Activated T-cell treated with anti-CD3 and anti-CD28 coated beads, Interleukin-2, amount 50 U/mL, for 24 hours (primary cell): ENCODE results near the gene SLC35F3.
"Not testable (repeated sequence)": the region's sequence is repeated elsewhere in the genome, so short reads cannot be mapped to it uniquely, and the experiment has no call there.

Source experiments
- DNase-seq: peaks from one replicate; pipeline ENCODE4 v3.0.0-alpha.2; 2020
- H3K27ac Mint-ChIP-seq: 2 replicates; pipeline ENCODE4 v1.8.0; 2020; ENCODE audit warnings: mild to moderate bottlenecking, mixed read lengths
- H3K27me3 Mint-ChIP-seq: 2 replicates; pipeline ENCODE4 v1.8.0; 2020; ENCODE audit warnings: mixed read lengths
- H3K36me3 Mint-ChIP-seq: 2 replicates; pipeline ENCODE4 v1.8.0; 2020; ENCODE audit warnings: low read depth, mixed read lengths
- H3K4me1 Mint-ChIP-seq: 2 replicates; pipeline ENCODE4 v1.8.0; 2020; ENCODE audit warnings: low read depth, mixed read lengths
- H3K4me3 Mint-ChIP-seq: 2 replicates; pipeline ENCODE4 v1.8.0; 2020; ENCODE audit warnings: mild to moderate bottlenecking, moderate library complexity, mixed read lengths
- H3K9me3 Mint-ChIP-seq: 2 replicates; pipeline ENCODE4 v1.8.0; 2020; ENCODE audit warnings: mixed read lengths

The SLC35F3 gene

GRCh38 chr1:234103198-234103597 is 198.7 kb downstream of the SLC35F3 start:
- no peak overlapping the region for H3K27ac Mint-ChIP-seq
- H3K9me3 Mint-ChIP-seq = no peaks in the 10 kb centered on the region

GRCh38 chr1:234106032-234106431 is 201.6 kb downstream of the SLC35F3 start:
- H3K36me3 Mint-ChIP-seq = no peaks in the 10 kb centered on the region
- no peak overlapping the region for H3K27ac Mint-ChIP-seq
- H3K4me1 Mint-ChIP-seq = no peaks in the 10 kb centered on the region
- no peaks in the 10 kb centered on the region for H3K9me3 Mint-ChIP-seq
- no peak for DNase-seq
- H3K4me3 Mint-ChIP-seq = no peak overlapping the region
- H3K27me3 Mint-ChIP-seq = peaks cover 20% of the 10 kb centered on the region

More at GRCh38 chr1:234103198-234103597, 198.7 kb downstream of the SLC35F3 start:
- DNase-seq = no peak
- Mint-ChIP-seq H3K27me3 (peaks cover 25% of the 10 kb centered on the region), H3K4me3 (no peak overlapping the region), H3K4me1 (no peaks in the 10 kb centered on the region), H3K36me3 (no peaks in the 10 kb centered on the region)

- Mint-ChIP-seq H3K9me3 (no peaks in the 10 kb centered on the region), H3K4me3 (no peak overlapping the region), H3K27ac (no peak overlapping the region), H3K36me3 (no peaks in the 10 kb centered on the region), H3K27me3 (peaks cover 8% of the 10 kb centered on the region), H3K4me1 (no peaks in the 10 kb centered on the region)
- no peak for DNase-seq
Measured at GRCh38 chr1:234107416-234108021, 203.0 kb downstream of the SLC35F3 start.

DNA sequence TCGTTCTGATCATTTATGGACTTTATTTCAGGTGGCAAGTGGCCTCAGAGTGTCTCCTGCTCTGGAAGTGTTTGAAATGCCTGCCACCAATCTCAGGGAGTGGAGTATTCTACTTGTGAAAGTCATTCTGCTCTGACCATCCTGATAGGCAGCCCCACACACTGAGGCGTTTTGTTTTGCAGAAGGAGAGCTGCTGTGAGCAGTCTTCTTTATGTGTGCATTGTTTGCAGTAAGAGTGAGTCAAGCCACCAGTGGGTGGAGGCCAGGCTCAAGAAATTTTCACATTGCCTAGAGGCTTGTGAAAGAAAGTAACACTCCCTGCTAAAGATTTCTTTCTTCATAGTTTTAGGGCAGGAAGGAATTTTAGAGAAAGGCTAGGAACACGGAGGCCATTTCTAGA is 204.4 kb downstream of the SLC35F3 start:
- H3K4me3 Mint-ChIP-seq = no peak overlapping the region
- no peaks in the 10 kb centered on the region for H3K36me3 Mint-ChIP-seq
- H3K4me1 Mint-ChIP-seq = no peaks in the 10 kb centered on the region
- no peak for DNase-seq
- no peaks in the 10 kb centered on the region for H3K9me3 Mint-ChIP-seq
- peaks cover 9% of the 10 kb centered on the region for H3K27me3 Mint-ChIP-seq
- no peak overlapping the region for H3K27ac Mint-ChIP-seq

DNA sequence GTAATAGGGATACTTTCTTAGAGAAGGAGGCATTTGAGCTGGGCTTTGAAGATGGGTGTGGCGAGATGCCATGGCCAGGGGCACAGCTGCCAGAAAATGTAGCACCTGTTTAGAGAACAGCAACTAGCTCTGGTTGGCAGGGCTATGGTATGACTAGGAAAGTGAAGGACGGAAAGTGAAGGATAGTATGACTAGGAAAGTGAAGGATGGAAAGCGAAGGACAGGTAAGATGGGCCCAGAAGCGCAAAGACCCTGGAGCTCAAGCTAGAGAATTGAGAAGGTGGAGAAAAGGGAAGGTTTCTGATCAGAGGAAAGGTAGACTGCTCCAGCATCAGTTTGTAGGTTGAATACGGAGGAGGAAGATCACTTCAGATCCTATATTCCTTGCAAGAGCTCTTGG is 205.4 kb downstream of the SLC35F3 start:
- Mint-ChIP-seq H3K27ac (no peak overlapping the region), H3K4me3 (no peak overlapping the region), H3K9me3 (no peaks in the 10 kb centered on the region), H3K36me3 (no peaks in the 10 kb centered on the region), H3K4me1 (peaks cover 1% of the 10 kb centered on the region), H3K27me3 (peaks cover 18% of the 10 kb centered on the region)
- no peak for DNase-seq

DNA sequence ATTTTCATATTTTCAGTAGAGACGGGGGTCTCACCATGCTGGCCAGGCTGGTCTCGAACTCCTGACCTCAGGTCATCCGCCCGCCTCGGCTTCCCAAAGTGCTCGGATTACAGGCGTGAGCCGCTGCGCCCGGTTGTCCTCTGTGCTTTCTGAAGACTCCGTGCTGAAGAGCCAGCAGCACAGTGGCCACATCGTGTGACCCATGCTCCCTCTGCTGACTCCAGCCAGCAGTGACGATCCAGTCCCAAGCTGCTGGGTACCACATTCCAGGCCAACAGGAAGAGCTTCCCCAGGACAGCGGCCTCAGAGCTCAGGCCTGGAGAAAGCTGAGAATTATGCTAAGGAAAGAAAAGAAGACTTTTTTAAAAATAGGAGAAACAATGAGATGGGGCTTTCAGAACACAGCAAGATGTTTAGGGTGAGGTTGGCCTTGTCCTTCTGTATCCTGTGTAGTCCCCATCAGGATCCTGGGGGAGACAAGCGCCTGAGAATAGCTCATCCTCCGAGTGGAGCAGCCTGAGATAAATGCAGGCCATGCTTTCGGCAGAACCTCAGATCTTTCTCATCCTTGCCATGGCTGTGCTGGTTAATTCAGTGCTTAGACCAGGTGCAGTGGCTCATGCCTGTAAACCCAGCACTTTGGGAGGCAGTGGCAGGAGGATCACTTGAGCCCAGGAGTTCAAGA is 207.1 kb downstream of the SLC35F3 start:
- Mint-ChIP-seq H3K36me3 (no peaks in the 10 kb centered on the region), H3K4me1 (peaks cover 5% of the 10 kb centered on the region), H3K9me3 (no peaks in the 10 kb centered on the region), H3K4me3 (no peak overlapping the region), H3K27ac (no peak overlapping the region), H3K27me3 (peaks cover 32% of the 10 kb centered on the region)
- DNase-seq = no peak

DNA sequence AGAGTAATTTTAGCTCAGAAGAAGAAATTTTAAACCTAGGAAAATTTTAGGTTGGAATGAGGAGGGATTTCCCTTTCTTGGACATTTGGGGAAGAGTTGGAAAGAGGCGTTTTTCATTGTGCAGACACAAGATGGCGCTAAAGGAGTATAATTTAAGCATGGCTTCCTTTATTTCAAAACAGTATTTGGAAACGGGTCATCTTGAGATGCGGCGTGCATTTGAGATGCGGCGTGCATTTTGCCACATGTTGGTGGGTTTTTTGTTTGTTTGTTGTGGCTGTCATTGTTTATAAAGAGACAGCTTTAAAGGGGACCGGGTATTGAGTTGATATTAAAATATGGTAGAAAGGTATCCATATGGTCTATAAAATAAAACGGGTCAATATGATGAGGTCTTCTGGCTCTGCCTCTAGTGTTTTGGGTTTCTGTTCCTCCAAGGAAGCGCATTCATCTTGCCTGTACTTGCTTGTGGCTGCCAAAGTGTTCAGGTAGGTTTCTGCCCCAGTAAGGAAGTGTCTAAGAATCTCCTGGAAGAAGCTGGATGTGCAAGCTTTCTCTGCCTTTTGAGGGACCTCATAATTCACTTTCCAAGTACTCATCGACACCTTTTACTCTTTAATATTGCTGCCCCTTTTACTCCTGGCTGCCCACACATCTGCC is 210.3 kb downstream of the SLC35F3 start:
- peaks cover 37% of the 10 kb centered on the region for H3K27me3 Mint-ChIP-seq
- H3K9me3 Mint-ChIP-seq = no peaks in the 10 kb centered on the region
- DNase-seq = no peak
- H3K36me3 Mint-ChIP-seq = no peaks in the 10 kb centered on the region
- no peak overlapping the region for H3K27ac Mint-ChIP-seq
- peak overlapping the region; percentile 41 for H3K4me3 Mint-ChIP-seq
- H3K4me1 Mint-ChIP-seq = peaks cover 5% of the 10 kb centered on the region

DNA sequence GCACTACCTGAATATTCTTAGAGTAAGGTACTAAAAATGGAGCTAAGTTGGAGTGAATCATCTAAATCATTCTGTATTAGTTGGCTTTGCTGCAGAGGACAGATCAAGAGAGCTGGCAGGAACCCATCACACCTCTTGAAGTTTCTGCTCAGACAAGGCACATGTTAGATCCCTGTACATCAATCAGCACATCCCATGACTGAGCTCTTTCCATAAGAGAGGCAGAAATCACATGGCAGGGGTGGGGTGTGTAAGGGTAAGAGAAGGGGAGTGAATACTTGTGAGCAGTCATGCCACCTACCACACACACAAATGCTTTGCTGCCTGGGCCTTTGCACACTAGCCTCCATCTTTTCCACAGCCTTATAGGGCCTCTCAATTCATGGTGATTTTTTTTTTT is 214.4 kb downstream of the SLC35F3 start:
- H3K4me1 Mint-ChIP-seq = peaks cover 5% of the 10 kb centered on the region
- H3K27ac Mint-ChIP-seq = no peak overlapping the region
- no peak overlapping the region for H3K4me3 Mint-ChIP-seq
- H3K36me3 Mint-ChIP-seq = no peaks in the 10 kb centered on the region
- peaks cover 31% of the 10 kb centered on the region for H3K27me3 Mint-ChIP-seq
- H3K9me3 Mint-ChIP-seq = no peaks in the 10 kb centered on the region
- no peak for DNase-seq

- Mint-ChIP-seq H3K4me1 (peaks cover 5% of the 10 kb centered on the region), H3K36me3 (no peaks in the 10 kb centered on the region), H3K27ac (no peak overlapping the region), H3K9me3 (no peaks in the 10 kb centered on the region), H3K27me3 (peaks cover 30% of the 10 kb centered on the region), H3K4me3 (no peak overlapping the region)
- no peak for DNase-seq
Measured at GRCh38 chr1:234119431-234119830, 215.0 kb downstream of the SLC35F3 start.

DNA sequence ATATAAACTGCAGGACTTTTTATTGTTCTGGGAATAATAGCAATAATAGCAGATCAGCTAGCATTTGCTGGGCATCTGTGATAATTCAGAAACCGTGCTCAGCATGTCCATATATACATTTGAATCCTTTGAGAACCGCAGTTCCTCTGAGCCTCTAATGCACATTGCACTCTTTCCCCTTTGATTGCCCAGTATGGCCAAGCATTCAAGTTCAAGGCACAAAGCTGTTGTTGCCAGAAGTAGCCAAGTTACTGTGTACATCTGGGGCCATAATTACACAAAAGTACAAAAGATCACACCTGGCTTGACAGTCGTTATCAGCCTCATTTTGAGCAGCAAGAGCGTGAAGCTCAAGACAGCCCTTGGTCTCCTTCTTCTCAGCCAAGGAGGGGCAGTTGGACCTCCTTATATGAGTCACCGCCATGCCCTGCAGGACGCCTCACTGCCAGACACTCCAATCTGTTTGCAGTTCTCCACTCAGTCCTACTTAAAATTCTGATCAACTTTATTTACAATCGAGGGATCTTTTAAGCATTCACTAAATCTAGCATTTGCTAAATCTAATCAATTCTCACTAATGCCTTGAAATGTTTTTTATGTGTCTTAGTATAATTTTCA is 216.0 kb downstream of the SLC35F3 start:
- Mint-ChIP-seq H3K9me3 (no peaks in the 10 kb centered on the region), H3K27ac (no peak overlapping the region), H3K4me1 (no peaks in the 10 kb centered on the region), H3K27me3 (peaks cover 28% of the 10 kb centered on the region), H3K36me3 (no peaks in the 10 kb centered on the region), H3K4me3 (no peak overlapping the region)
- DNase-seq = no peak

GRCh38 chr1:234121659-234122058 is 217.2 kb downstream of the SLC35F3 start:
- not testable (repeated sequence) for H3K36me3 Mint-ChIP-seq

DNA sequence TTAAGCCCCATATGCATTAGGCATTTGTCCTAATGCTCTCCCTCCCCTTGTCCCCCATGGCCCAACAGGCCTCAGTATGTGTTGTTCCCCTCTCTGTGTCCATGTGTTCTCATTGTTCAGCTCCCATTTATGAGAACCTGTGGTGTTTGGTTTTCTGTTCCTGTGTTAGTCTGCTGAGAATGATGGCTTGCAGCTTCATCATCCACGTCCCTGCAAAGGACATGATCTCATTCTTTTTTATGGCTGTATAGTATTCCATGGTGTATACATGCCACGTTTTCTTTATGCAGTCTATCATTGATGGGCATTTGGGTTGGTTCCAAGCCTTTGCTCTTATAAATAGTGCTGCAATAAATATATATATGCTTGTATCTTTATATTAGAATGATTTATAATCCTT is 218.1 kb downstream of the SLC35F3 start:
- not testable (repeated sequence) for H3K36me3 Mint-ChIP-seq, H3K4me3 Mint-ChIP-seq, DNase-seq, H3K27ac Mint-ChIP-seq, H3K4me1 Mint-ChIP-seq, H3K9me3 Mint-ChIP-seq
- peaks cover 36% of the 10 kb centered on the region for H3K27me3 Mint-ChIP-seq

More at GRCh38 chr1:234121659-234122058, 217.2 kb downstream of the SLC35F3 start:
- not testable (repeated sequence) for H3K9me3 Mint-ChIP-seq, H3K4me3 Mint-ChIP-seq, H3K27ac Mint-ChIP-seq, DNase-seq, H3K4me1 Mint-ChIP-seq
- H3K27me3 Mint-ChIP-seq = peaks cover 32% of the 10 kb centered on the region

GRCh38 chr1:234123867-234124266 is 219.4 kb downstream of the SLC35F3 start:
- Mint-ChIP-seq H3K4me1 (no peaks in the 10 kb centered on the region), H3K27ac (no peak overlapping the region), H3K36me3 (no peaks in the 10 kb centered on the region), H3K4me3 (no peak overlapping the region), H3K27me3 (peaks cover 34% of the 10 kb centered on the region), H3K9me3 (no peaks in the 10 kb centered on the region)
- no peak for DNase-seq

DNA sequence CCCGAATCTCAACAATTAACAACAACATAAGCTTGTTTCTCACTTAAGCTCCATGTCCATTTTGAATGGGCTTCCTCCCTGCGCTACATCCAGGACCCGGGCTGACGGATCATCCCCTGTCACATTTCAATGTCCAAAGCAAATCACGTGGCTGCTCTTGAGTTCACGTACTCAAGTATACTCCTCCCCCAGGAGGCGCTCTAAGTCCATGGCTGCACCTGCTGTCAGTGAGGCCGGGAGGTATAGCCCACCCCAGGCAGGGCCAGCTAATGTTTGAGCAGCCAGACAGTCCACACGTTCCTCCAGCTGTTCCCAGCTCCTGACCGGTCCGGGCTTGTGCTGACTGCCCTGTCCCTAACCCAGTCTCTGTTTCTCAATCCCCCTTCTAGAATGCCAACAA is 220.8 kb downstream of the SLC35F3 start:
- H3K4me1 Mint-ChIP-seq = no peaks in the 10 kb centered on the region
- no peaks in the 10 kb centered on the region for H3K36me3 Mint-ChIP-seq

DNA sequence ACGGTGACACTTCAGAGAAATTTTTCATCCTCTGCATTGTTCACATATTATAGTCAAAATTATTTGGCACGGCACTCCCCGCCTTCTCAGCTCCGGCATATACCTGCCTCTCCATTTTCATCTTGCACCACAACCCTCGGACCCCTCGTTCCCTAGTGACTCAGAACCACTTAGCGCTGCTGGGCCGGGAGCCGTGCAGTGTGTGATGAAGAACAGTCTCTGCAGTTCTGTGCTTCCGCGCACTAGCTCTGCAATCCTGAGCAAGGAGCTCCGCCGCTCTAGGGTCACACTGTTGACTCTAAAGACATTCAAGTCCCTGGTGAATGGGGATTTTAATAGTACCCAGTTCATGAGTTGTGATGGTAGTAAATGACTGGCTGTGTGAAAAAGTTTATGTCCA is 221.2 kb downstream of the SLC35F3 start:
- Mint-ChIP-seq H3K36me3 (no peaks in the 10 kb centered on the region), H3K4me3 (no peak overlapping the region)

More for the DNA sequence above, 220.8 kb downstream of the SLC35F3 start:
- no peaks in the 10 kb centered on the region for H3K9me3 Mint-ChIP-seq
- H3K27me3 Mint-ChIP-seq = peaks cover 34% of the 10 kb centered on the region
- no peak overlapping the region for H3K27ac Mint-ChIP-seq
- DNase-seq = peak; percentile 35
- no peak overlapping the region for H3K4me3 Mint-ChIP-seq

More for the DNA sequence above, 221.2 kb downstream of the SLC35F3 start:
- Mint-ChIP-seq H3K27me3 (peaks cover 34% of the 10 kb centered on the region), H3K4me1 (no peaks in the 10 kb centered on the region), H3K27ac (no peak overlapping the region), H3K9me3 (no peaks in the 10 kb centered on the region)
- no peak for DNase-seq
